ENCODE measurements around the gene CBX5.

- TF ChIP-seq POLR2AphosphoS5 (IDR thresholded peaks at IDR 0.05) (no peak), POLR2A (IDR thresholded peaks at IDR 0.05) (no peak)
Observed at GRCh38 chr12:54258201-54258681, 21.7 kb downstream of the CBX5 start.

All from spleen (tissue), 3 donors.